HFFc6 (cell line): Measurements from ENCODE around the gene AVP. TPM values are rescaled to one million over a fixed set of nuclear protein-coding genes. Genes with fewer than 3 reads are reported as not detected.
A peak's percentile ranks its signal among the peaks of the same experiment; 100 is the strongest.

Source experiments
- DNase-seq: peaks from one replicate; pipeline ENCODE4 v3.0.0-alpha.2; 2018
- H3K27ac Mint-ChIP-seq: 2 replicates; pipeline ENCODE4 v1.8.0; 2020; ENCODE audit warnings: mild to moderate bottlenecking, mixed read lengths
- H3K27me3 Mint-ChIP-seq: 2 replicates; pipeline ENCODE4 v1.8.0; 2021; ENCODE audit warnings: mild to moderate bottlenecking, moderate library complexity, mixed read lengths; ENCODE audit not compliant: insufficient read depth
- H3K36me3 Mint-ChIP-seq: 2 replicates; pipeline ENCODE4 v1.8.0; 2021; ENCODE audit warnings: low read depth, mixed read lengths
- H3K4me1 Mint-ChIP-seq: 2 replicates; pipeline ENCODE4 v1.8.0; 2020; ENCODE audit warnings: low read depth, mixed read lengths
- H3K4me3 Mint-ChIP-seq: 2 replicates; pipeline ENCODE4 v1.8.0; 2020; ENCODE audit warnings: mild to moderate bottlenecking, moderate library complexity, mixed read lengths
- H3K9me3 Mint-ChIP-seq: 2 replicates; pipeline ENCODE4 v1.8.0; 2020; ENCODE audit warnings: mild to moderate bottlenecking, mixed read lengths
- CTCF ChIP-seq: fragments of 200-600 bp; sonication (generic); IDR thresholded peaks from 2 replicates; pipeline ENCODE4 v1.5.0; 2021; ENCODE audit warnings: antibody characterized with exemption, mild to moderate bottlenecking
- total RNA-seq, 6 experiments: library from RNA; stranded (reverse); fragmentation: NEBNext Ultra II Directional; extraction: Animal tissue kit (Norgen Biotek cat#: 25700); gene quantifications; 2 replicates in 1 of 6; 3 replicates in 5 of 6; pipeline ENCODE4 v1.2.3, GENCODE V29; 2021

Gene AVP
- total RNA-seq, 6 experiments from 2014 or later = not detected

- no peaks in the 10 kb centered on the region for H3K9me3 Mint-ChIP-seq
- peaks cover 15% of the 10 kb centered on the region for H3K36me3 Mint-ChIP-seq
- H3K4me3 Mint-ChIP-seq = peak overlapping the region; percentile 92
- peaks cover 1% of the 10 kb centered on the region; the same call in 1 of the 2 replicates for H3K27me3 Mint-ChIP-seq
- peak; percentile 64 for DNase-seq
- H3K27ac Mint-ChIP-seq = peak overlapping the region; percentile 84
- peaks cover 28% of the 10 kb centered on the region for H3K4me1 Mint-ChIP-seq
- no peak for TF ChIP-seq CTCF
Observed at GRCh38 chr20:3045042-3045815, 39.3 kb downstream of the AVP start.

GRCh38 chr20:3044336-3044965 lies 40.1 kb downstream of the AVP start:
- no peaks in the 10 kb centered on the region; the same call in 1 of the 2 replicates for H3K27me3 Mint-ChIP-seq
- peak overlapping the region; percentile 92 for H3K4me3 Mint-ChIP-seq
- H3K36me3 Mint-ChIP-seq = peaks cover 15% of the 10 kb centered on the region
- no peak for DNase-seq
- TF ChIP-seq CTCF = no peak
- peaks cover 28% of the 10 kb centered on the region for H3K4me1 Mint-ChIP-seq
- no peaks in the 10 kb centered on the region for H3K9me3 Mint-ChIP-seq
- H3K27ac Mint-ChIP-seq = peak overlapping the region; percentile 84

GRCh38 chr20:3043322-3043721 lies 41.2 kb downstream of the AVP start, which contains the start of gene GNRH2:
TSS of gene GNRH2 (plus strand) at chr20:3043622. CDS start at chr20:3044415, 793 bp downstream.
- peaks cover 15% of the 10 kb centered on the region for H3K36me3 Mint-ChIP-seq
- no peak for DNase-seq
- no peak within 1 kb of the TSS; the same call in 1 of the 2 replicates for H3K27ac Mint-ChIP-seq
- H3K27me3 Mint-ChIP-seq = no peaks in the 10 kb centered on the region; the same call in 1 of the 2 replicates
- peaks cover 28% of the 10 kb centered on the region for H3K4me1 Mint-ChIP-seq
- H3K4me3 Mint-ChIP-seq = no peak within 1 kb of the TSS
- no peak for TF ChIP-seq CTCF
- no peaks in the 10 kb centered on the region for H3K9me3 Mint-ChIP-seq

GRCh38 chr20:3042625-3043024 lies 41.9 kb downstream of the AVP start:
- H3K27ac Mint-ChIP-seq = no peak overlapping the region; the same call in 1 of the 2 replicates
- H3K4me1 Mint-ChIP-seq = peaks cover 28% of the 10 kb centered on the region
- DNase-seq = no peak
- peaks cover 15% of the 10 kb centered on the region for H3K36me3 Mint-ChIP-seq
- no peaks in the 10 kb centered on the region; the same call in 1 of the 2 replicates for H3K27me3 Mint-ChIP-seq
- H3K9me3 Mint-ChIP-seq = no peaks in the 10 kb centered on the region
- no peak for TF ChIP-seq CTCF
- H3K4me3 Mint-ChIP-seq = no peak overlapping the region

- Mint-ChIP-seq H3K4me3 (peak overlapping the region; percentile 21; the same call in 1 of the 2 replicates), H3K9me3 (no peaks in the 10 kb centered on the region), H3K27ac (peak overlapping the region; percentile 14; the same call in 1 of the 2 replicates), H3K36me3 (peaks cover 9% of the 10 kb centered on the region), H3K4me1 (peaks cover 26% of the 10 kb centered on the region), H3K27me3 (no peaks in the 10 kb centered on the region; the same call in 1 of the 2 replicates)
- TF ChIP-seq CTCF = no peak
- no peak for DNase-seq
Observed at GRCh38 chr20:3041854-3042409, 42.6 kb downstream of the AVP start.
